Measurements from ENCODE around the gene GTF2A1L.

Gene GTF2A1L

DNA sequence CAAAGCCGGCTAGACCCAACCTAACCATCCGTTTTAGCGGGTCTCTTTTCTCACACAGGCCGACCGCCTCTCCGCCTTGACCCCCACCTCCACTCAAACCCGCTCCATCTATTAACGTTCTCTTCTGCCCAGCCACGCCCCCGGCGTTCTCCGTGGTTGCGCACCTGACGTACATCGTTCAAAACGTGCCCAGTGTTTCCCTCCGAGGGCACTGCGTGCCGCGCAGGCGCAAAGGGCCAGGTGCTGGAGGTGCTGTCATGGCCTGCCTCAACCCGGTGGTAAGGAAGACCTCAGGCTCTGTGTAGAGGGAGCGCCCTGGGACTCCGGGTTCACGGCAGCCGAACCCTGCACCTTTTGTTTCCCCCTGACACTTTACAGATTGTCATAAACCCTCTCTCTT lies at the start of gene GTF2A1L:
GTF2A1L (plus strand) TSS at position 239 of the 400 bp plus-strand sequence; CDS start at position 258, 19 bp downstream.
- TF ChIP-seq, protein P1, sequence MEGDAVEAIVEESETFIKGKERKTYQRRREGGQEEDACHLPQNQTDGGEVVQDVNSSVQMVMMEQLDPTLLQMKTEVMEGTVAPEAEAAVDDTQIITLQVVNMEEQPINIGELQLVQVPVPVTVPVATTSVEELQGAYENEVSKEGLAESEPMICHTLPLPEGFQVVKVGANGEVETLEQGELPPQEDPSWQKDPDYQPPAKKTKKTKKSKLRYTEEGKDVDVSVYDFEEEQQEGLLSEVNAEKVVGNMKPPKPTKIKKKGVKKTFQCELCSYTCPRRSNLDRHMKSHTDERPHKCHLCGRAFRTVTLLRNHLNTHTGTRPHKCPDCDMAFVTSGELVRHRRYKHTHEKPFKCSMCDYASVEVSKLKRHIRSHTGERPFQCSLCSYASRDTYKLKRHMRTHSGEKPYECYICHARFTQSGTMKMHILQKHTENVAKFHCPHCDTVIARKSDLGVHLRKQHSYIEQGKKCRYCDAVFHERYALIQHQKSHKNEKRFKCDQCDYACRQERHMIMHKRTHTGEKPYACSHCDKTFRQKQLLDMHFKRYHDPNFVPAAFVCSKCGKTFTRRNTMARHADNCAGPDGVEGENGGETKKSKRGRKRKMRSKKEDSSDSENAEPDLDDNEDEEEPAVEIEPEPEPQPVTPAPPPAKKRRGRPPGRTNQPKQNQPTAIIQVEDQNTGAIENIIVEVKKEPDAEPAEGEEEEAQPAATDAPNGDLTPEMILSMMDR (IDR thresholded peaks at IDR 0.05; ENCODE audit: low read depth, low read length) = no peak
- no peak for DNase-seq (ENCODE audit: extremely low read depth, low read depth)

- DNase-seq (ENCODE audit: extremely low read depth, low read depth) = no peak
- TF ChIP-seq, protein P1 (IDR thresholded peaks at IDR 0.05; ENCODE audit: low read depth, low read length) = no peak
Observed at GRCh38 chr2:48568547-48568946, 49.1 kb upstream of the GTF2A1L start.

- TF ChIP-seq, protein P1 (IDR thresholded peaks at IDR 0.05; ENCODE audit: low read depth, low read length) = no peak
- no peak for DNase-seq (ENCODE audit: extremely low read depth, low read depth)
Observed at GRCh38 chr2:48569433-48569832, 48.2 kb upstream of the GTF2A1L start.

- DNase-seq (ENCODE audit: extremely low read depth, low read depth) = no peak
- TF ChIP-seq, protein P1 (IDR thresholded peaks at IDR 0.05; ENCODE audit: low read depth, low read length) = no peak
Observed at GRCh38 chr2:48572816-48573215, 44.8 kb upstream of the GTF2A1L start.

DNA sequence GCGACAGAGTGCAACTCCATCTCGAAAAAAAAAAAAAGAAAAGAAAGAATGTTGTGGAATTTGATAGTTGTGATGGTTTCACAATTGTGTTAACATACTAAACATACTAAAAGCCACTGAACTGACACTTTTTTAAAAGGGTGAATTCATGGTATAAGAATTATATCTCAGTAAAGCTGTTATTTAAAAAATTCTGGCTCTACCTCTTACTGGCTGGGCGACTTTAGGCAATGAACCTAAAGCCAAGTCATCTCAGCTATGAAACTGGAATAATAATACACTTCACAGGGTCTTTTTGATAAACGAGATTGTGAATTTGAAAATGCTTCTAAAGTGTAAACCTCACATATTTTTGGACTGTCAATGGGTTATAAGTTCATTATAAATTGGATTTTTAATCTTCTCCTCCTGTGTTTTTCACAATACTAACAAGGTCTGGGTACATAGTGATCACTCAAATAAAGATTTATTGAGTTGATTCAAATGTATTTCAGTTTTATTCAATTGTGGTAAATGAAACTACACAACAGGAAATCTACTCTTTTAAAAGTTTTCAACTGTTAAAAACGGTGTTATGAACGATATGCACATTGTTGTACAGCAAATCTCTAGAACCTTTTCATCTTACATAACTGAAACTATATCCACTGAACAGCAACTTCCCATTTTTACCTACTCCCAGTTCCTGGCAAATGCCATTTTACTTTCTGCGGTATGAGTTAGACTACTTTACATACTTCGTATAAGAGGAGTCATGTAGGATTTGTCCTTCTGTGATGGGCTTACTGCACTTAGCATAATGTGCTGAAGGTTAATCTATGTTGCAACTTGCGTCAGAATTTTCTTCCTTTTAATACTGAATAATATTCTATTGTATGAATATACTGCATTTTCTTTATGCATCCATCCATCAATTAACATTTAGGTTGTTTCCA lies 43.0 kb upstream of the GTF2A1L start:
- no peak for DNase-seq (ENCODE audit: extremely low read depth, low read depth)
- TF ChIP-seq, protein P1 (IDR thresholded peaks at IDR 0.05; ENCODE audit: low read depth, low read length) = no peak

DNA sequence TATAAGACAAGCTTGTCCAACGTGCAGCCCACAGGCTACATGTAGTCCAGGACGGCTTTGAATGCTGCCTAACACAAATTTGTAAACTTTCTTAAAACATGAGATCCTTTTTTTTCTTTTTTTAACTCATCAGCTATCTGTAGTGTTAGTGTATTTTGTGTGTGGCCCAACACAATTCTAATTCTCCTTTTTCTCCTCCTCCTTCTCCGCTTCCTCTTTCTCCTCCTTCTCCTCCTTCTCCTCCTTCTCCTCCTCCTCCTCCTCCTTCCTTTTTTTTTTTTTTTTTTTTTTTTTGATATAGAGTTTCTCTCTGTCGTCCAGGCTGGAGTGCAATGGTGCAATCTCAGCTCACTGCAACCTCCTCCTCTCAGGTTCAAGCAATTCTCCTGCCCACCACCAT lies 39.3 kb upstream of the GTF2A1L start:
- no peak for DNase-seq (ENCODE audit: extremely low read depth, low read depth)
- TF ChIP-seq, protein P1 (IDR thresholded peaks at IDR 0.05; ENCODE audit: low read depth, low read length) = no peak

DNA sequence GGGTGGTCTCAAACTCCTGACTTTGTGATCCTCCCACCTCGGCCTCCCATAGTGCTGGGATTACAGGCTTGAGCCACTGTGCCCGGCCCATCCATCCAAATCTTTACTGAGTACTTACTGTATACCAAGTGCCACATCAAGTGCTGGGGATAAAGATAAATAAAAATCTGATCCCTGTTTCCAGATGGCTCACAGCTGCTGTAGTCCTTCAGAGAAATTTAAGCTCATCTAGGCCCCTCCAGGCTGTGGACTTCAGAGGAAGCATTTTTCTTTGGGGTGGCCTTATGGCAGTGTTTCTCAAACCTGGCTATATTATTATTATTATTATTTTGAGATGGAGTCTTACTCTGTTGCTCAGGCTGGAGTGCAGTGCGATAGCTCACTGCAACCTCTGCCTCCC lies 33.7 kb upstream of the GTF2A1L start:
- no peak for DNase-seq (ENCODE audit: extremely low read depth, low read depth)
- TF ChIP-seq, protein P1 (IDR thresholded peaks at IDR 0.05; ENCODE audit: low read depth, low read length) = no peak
